Measurements from ENCODE around the gene CD300A.

DNA sequence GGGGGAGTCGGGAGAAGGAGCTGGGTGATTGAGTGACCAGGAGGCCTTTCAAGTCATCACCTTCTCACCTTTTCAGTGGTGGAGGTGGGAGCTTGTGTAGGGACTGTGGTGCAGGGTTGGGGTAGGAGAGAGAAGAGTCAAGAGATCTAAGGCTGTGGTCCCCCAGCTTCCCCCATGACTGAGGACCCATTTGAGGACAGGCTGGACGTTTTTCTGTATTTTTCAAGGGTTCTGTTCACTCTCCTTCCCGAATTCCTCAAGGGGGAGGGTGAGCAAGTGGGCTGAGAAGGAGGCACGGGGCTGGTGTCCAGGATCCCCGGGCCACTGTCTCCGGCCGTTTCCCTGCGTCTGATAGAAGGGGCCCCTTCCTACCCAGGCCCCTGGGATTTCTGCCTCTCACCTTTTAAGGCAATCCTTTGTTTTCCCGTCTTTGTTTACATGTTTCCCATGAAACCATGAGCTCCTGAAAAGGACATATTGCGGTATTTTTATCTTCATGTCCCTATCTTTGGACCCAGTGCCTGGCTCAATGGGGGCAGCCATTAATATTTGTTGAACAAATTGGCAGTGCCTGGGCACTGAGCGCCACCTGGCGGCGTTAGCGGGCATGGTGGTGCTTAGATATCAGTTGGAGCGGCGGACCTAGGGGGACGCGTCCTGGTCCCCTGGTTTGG, 9.2 kb upstream of the CD300A start:
- TF ChIP-seq, protein P1, sequence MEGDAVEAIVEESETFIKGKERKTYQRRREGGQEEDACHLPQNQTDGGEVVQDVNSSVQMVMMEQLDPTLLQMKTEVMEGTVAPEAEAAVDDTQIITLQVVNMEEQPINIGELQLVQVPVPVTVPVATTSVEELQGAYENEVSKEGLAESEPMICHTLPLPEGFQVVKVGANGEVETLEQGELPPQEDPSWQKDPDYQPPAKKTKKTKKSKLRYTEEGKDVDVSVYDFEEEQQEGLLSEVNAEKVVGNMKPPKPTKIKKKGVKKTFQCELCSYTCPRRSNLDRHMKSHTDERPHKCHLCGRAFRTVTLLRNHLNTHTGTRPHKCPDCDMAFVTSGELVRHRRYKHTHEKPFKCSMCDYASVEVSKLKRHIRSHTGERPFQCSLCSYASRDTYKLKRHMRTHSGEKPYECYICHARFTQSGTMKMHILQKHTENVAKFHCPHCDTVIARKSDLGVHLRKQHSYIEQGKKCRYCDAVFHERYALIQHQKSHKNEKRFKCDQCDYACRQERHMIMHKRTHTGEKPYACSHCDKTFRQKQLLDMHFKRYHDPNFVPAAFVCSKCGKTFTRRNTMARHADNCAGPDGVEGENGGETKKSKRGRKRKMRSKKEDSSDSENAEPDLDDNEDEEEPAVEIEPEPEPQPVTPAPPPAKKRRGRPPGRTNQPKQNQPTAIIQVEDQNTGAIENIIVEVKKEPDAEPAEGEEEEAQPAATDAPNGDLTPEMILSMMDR (IDR thresholded peaks at IDR 0.05): peak; percentile 94 to 98 (median 97)
- TF ChIP-seq POLR2A (IDR thresholded peaks at IDR 0.05): no peak

Data from esophagus squamous epithelium (tissue), 4 donors.